Mesodermal cell (in vitro differentiated cells): Measurements from ENCODE around the gene ROR2.
"Not testable (repeated sequence)": the region's sequence is repeated elsewhere in the genome, so short reads cannot be mapped to it uniquely, and the experiment has no call there.

Source experiments
- H3K27ac ChIP-seq: 2 replicates; pipeline ENCODE4 v1.7.0; 2013; ENCODE audit warnings: mild to moderate bottlenecking, low read depth, low read length, moderate library complexity; ENCODE audit not compliant: severe bottlenecking
- H3K36me3 ChIP-seq: 2 replicates; pipeline ENCODE4 v1.7.1; 2013; ENCODE audit warnings: mild to moderate bottlenecking, low read length, moderate library complexity; ENCODE audit not compliant: control insufficient read depth, insufficient read depth
- H3K4me1 ChIP-seq: one replicate; pipeline ENCODE4 v1.7.1; 2013; ENCODE audit warnings: mild to moderate bottlenecking, low read length; ENCODE audit not compliant: insufficient read depth, control insufficient read depth, poor library complexity, severe bottlenecking
- H3K4me3 ChIP-seq: 2 replicates; pipeline ENCODE4 v1.7.0; 2013; ENCODE audit warnings: low read length, control low read depth, mild to moderate bottlenecking; ENCODE audit not compliant: insufficient read depth, poor library complexity, severe bottlenecking; ENCODE audit errors: extremely low read depth
- H3K9me3 ChIP-seq: 2 replicates; pipeline ENCODE4 v1.7.1; 2013; ENCODE audit warnings: mild to moderate bottlenecking, low read length, moderate library complexity; ENCODE audit not compliant: control insufficient read depth
- WGBS, 2 experiments: methylation state at CpG; one replicate each; pipeline ENCODE4 v1.1.5; 2013; ENCODE audit warnings: missing lambda C conversion rate in 2 of 2; ENCODE audit not compliant: insufficient coverage in 2 of 2; 5-methylcytosine and 5-hydroxymethylcytosine counted together

ROR2 gene

DNA sequence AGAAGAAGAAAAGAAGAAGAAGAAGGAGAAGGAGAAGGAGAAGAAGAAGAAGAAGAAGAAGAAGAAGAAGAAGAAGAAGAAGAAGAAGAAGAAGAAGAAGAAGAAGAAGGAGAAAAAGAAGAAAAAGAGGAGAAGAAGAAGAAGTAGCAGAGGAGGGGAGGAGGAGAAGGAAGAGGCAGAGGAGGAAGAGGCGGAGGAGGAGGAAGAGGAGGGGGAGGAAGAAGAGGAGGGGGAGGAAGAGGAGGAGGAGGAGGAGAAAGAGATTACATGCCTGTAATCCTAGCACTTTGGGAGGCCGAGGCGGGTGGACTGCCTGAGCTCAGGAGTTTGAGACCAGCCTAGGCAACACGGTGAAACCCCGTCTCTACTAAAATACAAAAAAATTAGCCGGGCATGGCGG lies 315.2 kb downstream of the ROR2 start:
- H3K36me3 ChIP-seq, H3K4me1 ChIP-seq, H3K27ac ChIP-seq, H3K4me3 ChIP-seq, H3K9me3 ChIP-seq: not testable (repeated sequence)
- WGBS, 2 experiments, result 81 to 92% methylated on average over 3 to 6 of the region's 7 CpGs

DNA sequence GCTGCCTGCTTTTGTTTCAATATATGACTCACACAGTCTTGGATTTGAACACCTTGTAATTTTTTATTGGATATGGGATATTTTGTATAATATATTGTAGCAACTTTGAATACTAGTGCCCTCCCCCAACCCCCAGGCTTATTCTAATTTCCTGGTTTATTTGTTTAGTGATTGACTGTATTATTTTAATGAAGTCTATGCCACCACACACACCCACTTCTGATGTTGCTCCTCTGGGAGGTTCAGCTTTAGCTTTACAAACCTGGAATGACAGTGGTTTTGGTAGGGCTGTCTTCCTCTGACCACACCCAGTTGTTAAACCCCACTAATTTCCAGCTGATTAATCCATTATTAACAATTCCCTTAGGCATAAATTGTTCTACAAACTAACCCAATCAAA lies 320.3 kb downstream of the ROR2 start:
- H3K4me3 ChIP-seq, result no peak overlapping the region
- H3K4me1 ChIP-seq, result no peaks in the 10 kb centered on the region
- no peaks in the 10 kb centered on the region for H3K36me3 ChIP-seq
- H3K9me3 ChIP-seq, result peaks cover 7% of the 10 kb centered on the region
- H3K27ac ChIP-seq, result no peak overlapping the region

GRCh38 chr9:91628892-91629291 lies 321.1 kb downstream of the ROR2 start:
- peaks cover 7% of the 10 kb centered on the region for H3K9me3 ChIP-seq
- H3K4me1 ChIP-seq, result no peaks in the 10 kb centered on the region
- WGBS, 2 experiments, result 100% methylated on average over 1 of the region's 1 CpG
- no peak overlapping the region for H3K4me3 ChIP-seq
- no peaks in the 10 kb centered on the region for H3K36me3 ChIP-seq
- H3K27ac ChIP-seq, result no peak overlapping the region

GRCh38 chr9:91625331-91625730 lies 324.7 kb downstream of the ROR2 start:
- Histone ChIP-seq H3K4me1 (no peaks in the 10 kb centered on the region), H3K36me3 (no peaks in the 10 kb centered on the region), H3K4me3 (no peak overlapping the region), H3K9me3 (peaks cover 7% of the 10 kb centered on the region), H3K27ac (no peak overlapping the region)
- no CpG with 5 or more reads among the region's 1 CpG for whole genome bisulfite sequencing, 2 experiments

DNA sequence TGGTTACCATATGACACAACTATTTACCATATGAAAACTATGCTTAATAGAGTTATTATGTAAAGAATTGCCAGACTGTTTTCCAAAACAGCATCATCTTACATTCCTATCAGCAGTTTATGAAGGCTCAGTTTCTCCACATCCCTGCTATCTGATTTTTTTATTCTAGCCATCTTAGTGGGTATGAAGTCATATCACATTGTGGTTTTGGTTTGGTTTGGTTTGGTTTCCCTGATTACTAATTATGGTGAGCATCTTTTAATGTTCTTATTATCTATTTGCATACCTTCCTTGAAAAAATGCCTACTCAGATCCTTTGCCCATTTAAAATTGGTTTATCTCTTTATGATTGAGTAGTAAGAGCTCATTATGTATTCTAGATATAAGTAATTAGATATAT lies 327.0 kb downstream of the ROR2 start:
- H3K27ac ChIP-seq, result no peak overlapping the region
- H3K9me3 ChIP-seq, result no peaks in the 10 kb centered on the region
- H3K4me3 ChIP-seq, result no peak overlapping the region
- H3K36me3 ChIP-seq, result no peaks in the 10 kb centered on the region
- no peaks in the 10 kb centered on the region for H3K4me1 ChIP-seq

GRCh38 chr9:91622121-91622520 lies 327.9 kb downstream of the ROR2 start:
- not testable (repeated sequence) for H3K36me3 ChIP-seq, H3K9me3 ChIP-seq, H3K27ac ChIP-seq, H3K4me1 ChIP-seq, H3K4me3 ChIP-seq
- WGBS, 2 experiments, result 100% methylated on average over 1 of the region's 3 CpGs; no CpG with 5 or more reads in 1 of the 2 experiments

DNA sequence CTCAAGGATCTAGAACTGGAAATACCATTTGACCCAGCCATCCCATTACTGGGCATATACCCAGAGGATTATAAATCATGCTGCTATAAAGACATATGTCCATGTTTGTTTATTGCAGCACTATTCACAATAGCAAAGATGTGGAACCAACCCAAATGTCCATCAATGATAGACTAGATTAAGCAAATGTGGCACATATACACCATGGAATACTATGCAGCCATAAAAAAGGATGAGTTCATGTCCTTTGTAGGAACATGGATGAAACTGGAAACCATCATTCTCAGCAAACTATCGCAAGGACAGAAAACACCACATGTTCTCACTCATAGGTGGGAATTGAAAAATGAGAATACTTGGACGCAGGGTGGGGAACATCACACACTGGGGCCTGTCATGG lies 336.0 kb downstream of the ROR2 start:
- H3K27ac ChIP-seq, H3K36me3 ChIP-seq, H3K4me3 ChIP-seq, H3K4me1 ChIP-seq, H3K9me3 ChIP-seq: not testable (repeated sequence)
- WGBS, 2 experiments, result no CpG with 5 or more reads among the region's 2 CpGs

- peaks cover 9% of the 10 kb centered on the region for H3K4me1 ChIP-seq
- 81 to 83% methylated on average over 5 of the region's 5 CpGs for WGBS, 2 experiments
These were observed 338.4 kb downstream of the ROR2 start for GRCh38 chr9:91611582-91611981.

GRCh38 chr9:91606255-91606995 lies 343.6 kb downstream of the ROR2 start:
- H3K4me3 ChIP-seq, result no peak overlapping the region
- H3K9me3 ChIP-seq, result no peaks in the 10 kb centered on the region
- no peak overlapping the region for H3K27ac ChIP-seq
- no peaks in the 10 kb centered on the region for H3K36me3 ChIP-seq
- WGBS, 2 experiments, result 91 to 100% methylated on average over 2 of the region's 2 CpGs
- peaks cover 6% of the 10 kb centered on the region for H3K4me1 ChIP-seq

More at GRCh38 chr9:91611582-91611981, 338.4 kb downstream of the ROR2 start:
- H3K27ac ChIP-seq, result peak overlapping the region; percentile 10
- H3K36me3 ChIP-seq, result no peaks in the 10 kb centered on the region
- H3K9me3 ChIP-seq, result no peaks in the 10 kb centered on the region
- H3K4me3 ChIP-seq, result no peak overlapping the region

DNA sequence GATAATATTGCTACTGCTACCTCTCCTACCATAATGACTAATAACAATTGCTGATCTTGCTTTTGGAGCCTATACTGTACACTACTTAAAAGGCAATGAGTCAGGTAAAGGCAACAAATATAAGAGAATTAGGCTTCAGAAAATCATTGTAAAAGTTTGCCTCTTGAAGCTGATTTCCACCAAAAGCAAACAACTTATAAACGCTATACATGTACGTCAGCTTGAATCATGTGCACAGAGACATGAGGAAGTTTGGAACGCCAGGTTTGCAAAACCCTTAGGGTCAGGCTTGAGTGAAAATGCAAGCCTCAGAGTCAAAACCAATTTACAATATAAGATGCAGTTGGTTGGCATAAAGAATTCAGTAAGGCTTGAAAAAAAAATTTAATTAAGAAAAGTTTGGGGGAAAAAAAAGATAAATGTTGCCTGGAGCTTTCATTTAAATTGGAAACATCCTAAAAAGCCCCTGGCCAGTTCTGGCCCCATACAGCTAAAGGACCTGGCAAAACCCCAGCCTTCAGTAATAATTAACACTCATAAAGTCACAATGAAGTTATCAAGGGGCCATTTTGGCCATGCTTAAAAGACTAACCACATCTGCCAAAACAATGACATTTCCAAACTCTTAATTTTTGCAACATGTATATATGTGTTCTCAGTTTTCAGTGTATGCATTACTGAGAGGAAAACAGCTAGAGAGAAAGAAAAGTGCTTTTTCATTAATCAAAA lies 345.4 kb downstream of the ROR2 start:
- no peaks in the 10 kb centered on the region for H3K9me3 ChIP-seq
- no CpG with 5 or more reads among the region's 3 CpGs for WGBS, 2 experiments
- no peak overlapping the region for H3K4me3 ChIP-seq
- no peaks in the 10 kb centered on the region for H3K36me3 ChIP-seq
- H3K27ac ChIP-seq, result no peak overlapping the region
- peaks cover 3% of the 10 kb centered on the region for H3K4me1 ChIP-seq

DNA sequence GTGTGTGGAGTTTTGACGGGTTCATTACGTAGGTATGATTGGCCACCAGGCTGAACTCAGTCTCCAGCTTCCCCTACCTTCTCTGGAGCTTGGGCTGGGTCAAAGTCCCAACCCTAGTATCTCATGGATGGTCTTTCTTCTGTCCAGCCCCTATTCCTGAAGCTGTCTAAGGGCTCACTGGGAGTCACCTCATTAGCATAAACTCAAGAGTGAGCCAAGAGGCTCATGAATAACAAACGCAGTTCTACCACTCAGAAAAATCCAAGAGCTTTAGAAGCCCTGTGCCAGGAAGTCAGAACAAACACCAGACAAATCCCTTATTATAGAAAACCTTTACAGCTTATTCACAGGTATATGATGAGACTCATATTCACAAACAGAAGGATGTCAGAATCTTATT lies 346.1 kb downstream of the ROR2 start:
- 100% methylated on average over 2 to 3 of the region's 3 CpGs for WGBS, 2 experiments
- no peak overlapping the region for H3K4me3 ChIP-seq
- H3K36me3 ChIP-seq, result no peaks in the 10 kb centered on the region
- H3K4me1 ChIP-seq, result peaks cover 3% of the 10 kb centered on the region
- no peak overlapping the region for H3K27ac ChIP-seq
- no peaks in the 10 kb centered on the region for H3K9me3 ChIP-seq
